K562 (cell line): Measurements from ENCODE around the gene PCDH1. TPM values are rescaled to one million over a fixed set of nuclear protein-coding genes. Genes with fewer than 3 reads are reported as not detected.

Experiments
- CTBP1 ChIP-seq: fragments of 450-650 bp; IDR thresholded peaks from 2 replicates; pipeline ENCODE4 v1.6.1; 2016; ENCODE audit warnings: borderline replicate concordance
- HIVEP1 ChIP-seq: fragments of 250-450 bp; sonication (Bioruptor Pico); IDR thresholded peaks from 2 replicates; pipeline ENCODE4 v1.4.0; 2020; ENCODE audit warnings: mild to moderate bottlenecking
- IFI16 ChIP-seq: fragments of 250-450 bp; sonication (Bioruptor Pico); IDR thresholded peaks from 2 replicates; pipeline ENCODE4 v2.1.2; 2022; ENCODE audit warnings: mild to moderate bottlenecking, inconsistent platforms
- JUND ChIP-seq, 2 experiments: IDR thresholded peaks; 2 replicates in 1 of 2; 3 replicates in 1 of 2; pipeline ENCODE4 v1.6.1; 2011; ENCODE audit warnings: borderline replicate concordance in 2 of 2, low read depth in 2 of 2, low read length in 2 of 2, improper control_type of control experiment in 1 of 2, missing biosample characterization in 1 of 2, missing genetic modification characterization in 1 of 2, missing genetic modification reagents in 1 of 2
- NFRKB ChIP-seq: fragments of 450-650 bp; IDR thresholded peaks from 2 replicates; pipeline ENCODE4 v1.6.1; 2016; ENCODE audit warnings: low read depth
- POLR3G ChIP-seq: IDR thresholded peaks from 2 replicates; pipeline ENCODE4 v1.6.1; 2011; ENCODE audit not compliant: insufficient read length, insufficient replicate concordance; ENCODE audit errors: extremely low read depth
- SMARCA4 ChIP-seq: fragments of 450-650 bp; IDR thresholded peaks from 2 replicates; pipeline ENCODE4 v1.6.1; 2016
- STAT5A ChIP-seq: IDR thresholded peaks from 2 replicates; pipeline ENCODE4 v1.6.1; 2012; ENCODE audit warnings: low read length, inconsistent platforms, borderline replicate concordance
- polyA plus RNA-seq, 8 experiments: library from polyadenylated mRNA; depleted of rRNA in 4 of 8; stranded (reverse) in 5 of 8; unstranded in 3 of 8; fragments of >200 nt; fragmentation: Nextera tagmentation in 2 of 8; fragmentation: Illumina TruSeq in 1 of 8; extraction: Ambion mirVana in 2 of 8; extraction: Trizol in 1 of 8; gene quantifications; 2 replicates each; pipeline versions ENCODE4 v1.2.1 to v1.2.3, GENCODE V29; 2011 to 2014; ENCODE audit warnings: inconsistent platforms in 1 of 8, missing spikeins in 1 of 8
- total RNA-seq, 7 experiments: library from RNA; depleted of rRNA in 6 of 7; stranded (reverse); fragments of >200 nt in 6 of 7; fragmentation: Illumina TruSeq in 2 of 7; extraction: Trizol in 2 of 7; gene quantifications; 2 replicates each; pipeline versions ENCODE4 v1.2.1 to v1.2.3, GENCODE V29; 2011 to 2021; ENCODE audit warnings: low replicate concordance in 1 of 7
- TF ChIP-seq, protein P1 (sequence below): fragments of 450-650 bp; formaldehyde crosslinking; IDR thresholded peaks from 2 replicates; pipeline ENCODE4 v1.4.0; 2022; ENCODE audit warnings: missing genetic modification characterization
- TF ChIP-seq, protein P2 (sequence below): fragments of 200-800 bp; sonication (Bioruptor generic); IDR thresholded peaks from 2 replicates; pipeline ENCODE4 v1.6.1; 2017; ENCODE audit warnings: missing genetic modification characterization, missing compliant biosample characterization

PCDH1 gene
- total and polyA plus RNA-seq, 9 of the 15 experiments (the other 6 are each of a cell fraction or from before 2014, with no cell fraction given), result 0.11 to 3.6 (median 1.9) TPM; not detected in 1

DNA sequence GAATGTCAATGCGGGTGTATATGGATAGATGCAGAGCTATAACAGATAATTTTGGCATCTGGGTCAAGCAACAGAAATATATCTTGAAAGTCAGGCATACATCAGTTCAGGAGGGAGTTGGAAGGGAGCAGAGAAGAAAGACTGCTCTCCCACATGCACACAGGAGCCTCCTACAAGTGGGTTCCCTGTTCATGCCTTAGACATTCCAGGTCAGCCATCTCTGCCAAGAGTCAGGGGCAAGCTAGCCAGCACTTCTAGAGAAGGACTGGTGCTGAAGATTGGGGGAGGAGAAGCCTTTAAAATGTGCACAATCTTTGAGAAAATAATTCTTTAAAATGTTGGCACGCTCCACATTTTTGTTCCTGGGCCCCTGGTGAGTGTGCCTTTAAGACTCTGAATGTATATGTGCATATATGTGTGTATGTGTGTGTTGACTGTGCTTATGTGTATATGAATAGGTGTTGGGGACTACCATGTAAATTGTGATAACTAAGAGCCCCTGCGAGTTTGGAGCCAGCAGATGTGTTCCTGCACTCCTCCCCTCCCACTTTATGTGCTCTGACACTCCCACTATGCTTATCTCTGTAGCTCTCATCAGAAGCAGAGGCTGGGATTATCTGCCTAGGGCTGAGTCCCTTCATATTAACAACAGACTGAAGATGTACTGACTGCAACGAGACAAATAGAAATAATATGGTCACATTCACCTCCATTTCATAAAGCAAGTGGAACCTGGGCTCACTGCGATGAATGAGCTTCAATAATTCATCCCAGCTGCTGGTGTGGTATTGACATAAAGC, 24.0 kb upstream of the PCDH1 start (continued):
- TF ChIP-seq, protein P1, sequence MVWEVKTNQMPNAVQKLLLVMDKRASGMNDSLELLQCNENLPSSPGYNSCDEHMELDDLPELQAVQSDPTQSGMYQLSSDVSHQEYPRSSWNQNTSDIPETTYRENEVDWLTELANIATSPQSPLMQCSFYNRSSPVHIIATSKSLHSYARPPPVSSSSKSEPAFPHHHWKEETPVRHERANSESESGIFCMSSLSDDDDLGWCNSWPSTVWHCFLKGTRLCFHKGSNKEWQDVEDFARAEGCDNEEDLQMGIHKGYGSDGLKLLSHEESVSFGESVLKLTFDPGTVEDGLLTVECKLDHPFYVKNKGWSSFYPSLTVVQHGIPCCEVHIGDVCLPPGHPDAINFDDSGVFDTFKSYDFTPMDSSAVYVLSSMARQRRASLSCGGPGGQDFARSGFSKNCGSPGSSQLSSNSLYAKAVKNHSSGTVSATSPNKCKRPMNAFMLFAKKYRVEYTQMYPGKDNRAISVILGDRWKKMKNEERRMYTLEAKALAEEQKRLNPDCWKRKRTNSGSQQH, result no peak
- TF ChIP-seq, protein P2, sequence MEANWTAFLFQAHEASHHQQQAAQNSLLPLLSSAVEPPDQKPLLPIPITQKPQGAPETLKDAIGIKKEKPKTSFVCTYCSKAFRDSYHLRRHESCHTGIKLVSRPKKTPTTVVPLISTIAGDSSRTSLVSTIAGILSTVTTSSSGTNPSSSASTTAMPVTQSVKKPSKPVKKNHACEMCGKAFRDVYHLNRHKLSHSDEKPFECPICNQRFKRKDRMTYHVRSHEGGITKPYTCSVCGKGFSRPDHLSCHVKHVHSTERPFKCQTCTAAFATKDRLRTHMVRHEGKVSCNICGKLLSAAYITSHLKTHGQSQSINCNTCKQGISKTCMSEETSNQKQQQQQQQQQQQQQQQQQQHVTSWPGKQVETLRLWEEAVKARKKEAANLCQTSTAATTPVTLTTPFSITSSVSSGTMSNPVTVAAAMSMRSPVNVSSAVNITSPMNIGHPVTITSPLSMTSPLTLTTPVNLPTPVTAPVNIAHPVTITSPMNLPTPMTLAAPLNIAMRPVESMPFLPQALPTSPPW, result peak; percentile 40; the same call in 1 of the 2 replicates
- no peak for TF ChIP-seq POLR3G
- TF ChIP-seq CTBP1, result peak; percentile 37; the same call in 1 of the 2 replicates
- TF ChIP-seq JUND (IDR thresholded peaks at IDR 0.05; ENCODE audit: borderline replicate concordance, low read depth, low read length), result peak; percentile 39; the same call in 1 of the 2 replicates
- TF ChIP-seq JUND (tag; IDR thresholded peaks at IDR 0.05; ENCODE audit: borderline replicate concordance, low read depth, low read length), result peak; percentile 30; the same call in 1 of the 3 replicates
- TF ChIP-seq HIVEP1 (CRISPR knock-in tag), result no peak
- TF ChIP-seq SMARCA4, result peak; percentile 58
- TF ChIP-seq STAT5A, result peak; percentile 34; the same call in 1 of the 2 replicates
- no peak for TF ChIP-seq NFRKB
- TF ChIP-seq IFI16, result no peak
